GM18858 (cell line): ENCODE results near the gene KCNB1.

Experiments used
- ATAC-seq: cut with Tn5 transposase; IDR thresholded peaks from one replicate; pipeline ENCODE4 v1.9.1; 2021; ENCODE audit not compliant: unreplicated experiment

The KCNB1 gene

GRCh38 chr20:49444553-49444990, 37.9 kb downstream of the KCNB1 start:
- ATAC-seq: no peak

- no peak for ATAC-seq
These were observed 45.4 kb downstream of the KCNB1 start for GRCh38 chr20:49437057-49437456.

- no peak for ATAC-seq
These were observed 46.8 kb downstream of the KCNB1 start for GRCh38 chr20:49435639-49436038.

- ATAC-seq: no peak
These were observed 49.1 kb downstream of the KCNB1 start for GRCh38 chr20:49433333-49433732.

- no peak for ATAC-seq
These were observed 49.9 kb downstream of the KCNB1 start for GRCh38 chr20:49432550-49432949.

GRCh38 chr20:49431329-49431728, 51.1 kb downstream of the KCNB1 start:
- ATAC-seq: no peak

- ATAC-seq: no peak
These were observed 52.1 kb downstream of the KCNB1 start for GRCh38 chr20:49430320-49430719.

- no peak for ATAC-seq
These were observed 54.5 kb downstream of the KCNB1 start for GRCh38 chr20:49427751-49428518.

GRCh38 chr20:49426873-49427272, 55.6 kb downstream of the KCNB1 start:
- ATAC-seq: no peak

- no peak for ATAC-seq
These were observed 56.1 kb downstream of the KCNB1 start for GRCh38 chr20:49426395-49426794.

GRCh38 chr20:49424536-49424935, 57.9 kb downstream of the KCNB1 start:
- ATAC-seq: no peak

- no peak for ATAC-seq
These were observed 60.3 kb downstream of the KCNB1 start for GRCh38 chr20:49422161-49422560.

- ATAC-seq: no peak
These were observed 61.6 kb downstream of the KCNB1 start for GRCh38 chr20:49420811-49421295.

- ATAC-seq: no peak
These were observed 62.2 kb downstream of the KCNB1 start for GRCh38 chr20:49420292-49420691.

GRCh38 chr20:49419785-49420184, 62.7 kb downstream of the KCNB1 start:
- ATAC-seq: no peak

GRCh38 chr20:49418809-49419208, 63.7 kb downstream of the KCNB1 start:
- ATAC-seq: no peak

GRCh38 chr20:49417843-49418555, 64.5 kb downstream of the KCNB1 start:
- ATAC-seq: no peak

GRCh38 chr20:49415668-49416044, 66.8 kb downstream of the KCNB1 start:
- no peak for ATAC-seq

GRCh38 chr20:49415005-49415667, 67.3 kb downstream of the KCNB1 start:
- no peak for ATAC-seq

- ATAC-seq: no peak
These were observed 68.8 kb downstream of the KCNB1 start for GRCh38 chr20:49413677-49414076.

- no peak for ATAC-seq
These were observed 69.5 kb downstream of the KCNB1 start for GRCh38 chr20:49412953-49413352.

GRCh38 chr20:49412254-49412653, 70.2 kb downstream of the KCNB1 start:
- no peak for ATAC-seq
